HepG2 (cell line): ENCODE results near the gene ATP8B1. TPM values are rescaled to one million over a fixed set of nuclear protein-coding genes. Genes with fewer than 3 reads are reported as not detected.

Experiments
- ATM ChIP-seq: fragments of 450-650 bp; IDR thresholded peaks from 2 replicates; pipeline ENCODE4 v1.7.1; 2017; ENCODE audit warnings: mild to moderate bottlenecking, borderline replicate concordance
- BCL6 ChIP-seq: IDR thresholded peaks from 2 replicates; pipeline ENCODE4 v1.6.1; 2016; ENCODE audit warnings: missing genetic modification reagents, missing compliant biosample characterization
- CEBPB ChIP-seq: IDR thresholded peaks from 2 replicates; pipeline ENCODE4 v1.6.1; 2011; ENCODE audit warnings: low read depth, low read length, improper control_type of control experiment, borderline replicate concordance
- ETV6 ChIP-seq: sonication (generic); formaldehyde crosslinking; conservative IDR thresholded peaks from 2 replicates; pipeline ENCODE4 v1.4.0; 2020; ENCODE audit warnings: missing genetic modification reagents
- MIXL1 ChIP-seq: IDR thresholded peaks from 2 replicates; pipeline ENCODE4 v1.6.1; 2016
- NAIF1 ChIP-seq: sonication (generic); formaldehyde crosslinking; IDR thresholded peaks from 2 replicates; pipeline ENCODE4 v1.5.0; 2020; ENCODE audit warnings: mild to moderate bottlenecking, missing genetic modification reagents, borderline replicate concordance
- NFAT5 ChIP-seq: sonication (generic); formaldehyde crosslinking; IDR thresholded peaks from 2 replicates; pipeline ENCODE4 v1.4.0; 2020; ENCODE audit warnings: missing genetic modification reagents
- ZFP90 ChIP-seq: sonication (generic); formaldehyde crosslinking; IDR thresholded peaks from 2 replicates; pipeline ENCODE4 v1.8.0; 2022; ENCODE audit warnings: missing genetic modification reagents, mild to moderate bottlenecking, inconsistent platforms, borderline replicate concordance
- ZFP91 ChIP-seq: sonication (generic); formaldehyde crosslinking; IDR thresholded peaks from 2 replicates; pipeline ENCODE4 v1.9.0; 2022; ENCODE audit warnings: missing genetic modification reagents, mild to moderate bottlenecking, borderline replicate concordance
- ZNF382 ChIP-seq: sonication (generic); formaldehyde crosslinking; IDR thresholded peaks from 2 replicates; pipeline ENCODE4 v1.5.0; 2020; ENCODE audit warnings: missing genetic modification reagents, mild to moderate bottlenecking, borderline replicate concordance
- ZNF407 ChIP-seq: sonication (generic); formaldehyde crosslinking; IDR thresholded peaks from one replicate; pipeline ENCODE4 v1.5.1; 2020; ENCODE audit warnings: mild to moderate bottlenecking, missing genetic modification reagents; ENCODE audit errors: not compliant biosample characterization
- ZNF652 ChIP-seq: IDR thresholded peaks from 2 replicates; pipeline ENCODE4 v1.6.1; 2016; ENCODE audit warnings: low read depth, borderline replicate concordance
- ZNF678 ChIP-seq: sonication (generic); formaldehyde crosslinking; IDR thresholded peaks from 2 replicates; pipeline ENCODE4 v1.4.0; 2020; ENCODE audit warnings: mild to moderate bottlenecking, missing genetic modification reagents
- ZNF7 ChIP-seq: IDR thresholded peaks from 2 replicates; pipeline ENCODE4 v1.6.1; 2016; ENCODE audit warnings: missing biosample characterization, missing genetic modification reagents
- polyA plus RNA-seq, 8 experiments: library from polyadenylated mRNA; depleted of rRNA in 3 of 8; stranded (reverse) in 7 of 8; unstranded in 1 of 8; fragments of >200 nt; fragmentation: Illumina TruSeq in 4 of 8; extraction: Trizol in 4 of 8; gene quantifications; 2 replicates each; pipeline versions ENCODE4 v1.2.1 to v1.2.3, GENCODE V29; 2011 to 2016; ENCODE audit warnings: low read depth in 4 of 8, missing spikeins in 1 of 8, mixed read lengths in 1 of 8; ENCODE audit not compliant: insufficient read depth in 1 of 8
- total RNA-seq, 5 experiments: library from RNA; depleted of rRNA; stranded (reverse); fragments of >200 nt; fragmentation: Illumina TruSeq; extraction: Trizol; gene quantifications; 2 replicates each; pipeline ENCODE4 v1.2.3, GENCODE V29; 2016; ENCODE audit warnings: low read depth in 1 of 5

Gene ATP8B1
- total and polyA plus RNA-seq, 2 of the 13 experiments (the other 11 are each of a cell fraction or from before 2014, with no cell fraction given): 2.8 to 4.0 TPM

GRCh38 chr18:57630002-57630753 is 172.9 kb downstream of the ATP8B1 start (continued):
- TF ChIP-seq ZNF407: no peak
- TF ChIP-seq ZNF678 (CRISPR knock-in tag): no peak
- TF ChIP-seq ZNF382: no peak
- peak; percentile 96 for TF ChIP-seq ZFP91 (CRISPR knock-in tag)
- TF ChIP-seq ATM: no peak
- no peak for TF ChIP-seq NFAT5
- TF ChIP-seq MIXL1: peak; percentile 73
- peak; percentile 21; the same call in 1 of the 2 replicates for TF ChIP-seq BCL6 (CRISPR knock-in tag)
- no peak for TF ChIP-seq ETV6 (CRISPR knock-in tag)
- TF ChIP-seq NAIF1 (CRISPR knock-in tag): 0 out of 2 replicates have a peak, but pooled peaks have one; percentile 63
- no peak for TF ChIP-seq CEBPB
- no peak; the same call in 1 of the 2 replicates for TF ChIP-seq ZNF652 (CRISPR knock-in tag)
- TF ChIP-seq ZNF7: no peak
- peak; percentile 84; the same call in 1 of the 2 replicates for TF ChIP-seq ZFP90 (CRISPR knock-in tag)
